HG03457 (cell line): ENCODE measurements around the gene PRSS2.
"Not testable (repeated sequence)": the region's sequence is repeated elsewhere in the genome, so short reads cannot be mapped to it uniquely, and the experiment has no call there.

Experiments used
- ATAC-seq: cut with Tn5 transposase; IDR thresholded peaks from one replicate; pipeline ENCODE4 v1.9.1; 2021; ENCODE audit warnings: moderate number of reproducible peaks; ENCODE audit not compliant: unreplicated experiment

The PRSS2 gene

GRCh38 chr7:142770661-142771352 is at the start of gene PRSS2:
Gene PRSS2, plus strand, starts transcription at chr7:142770970. Its CDS starts 13 bp downstream, at chr7:142770983.
- ATAC-seq, result no peak

- no peak for ATAC-seq
Observed at GRCh38 chr7:142720986-142721385, 49.8 kb upstream of the PRSS2 start.

- no peak for ATAC-seq
Observed at GRCh38 chr7:142722248-142722794, 48.4 kb upstream of the PRSS2 start.

GRCh38 chr7:142733271-142733670 is 37.5 kb upstream of the PRSS2 start:
- no peak for ATAC-seq

- peak; percentile 92 for ATAC-seq
Observed at GRCh38 chr7:142739923-142740492, 30.8 kb upstream of the PRSS2 start.

- no peak for ATAC-seq
Observed at GRCh38 chr7:142740786-142741185, 30.0 kb upstream of the PRSS2 start.

GRCh38 chr7:142741932-142742331 is 28.8 kb upstream of the PRSS2 start:
- not testable (repeated sequence) for ATAC-seq

GRCh38 chr7:142745091-142745635 is 25.6 kb upstream of the PRSS2 start:
- ATAC-seq, result no peak

- no peak for ATAC-seq
Observed at GRCh38 chr7:142745745-142746144, 25.0 kb upstream of the PRSS2 start.

GRCh38 chr7:142746264-142746663 is 24.5 kb upstream of the PRSS2 start:
- no peak for ATAC-seq

- not testable (repeated sequence) for ATAC-seq
Observed at GRCh38 chr7:142748410-142748809, 22.4 kb upstream of the PRSS2 start.

- ATAC-seq, result no peak
Observed at GRCh38 chr7:142749218-142749993, 21.4 kb upstream of the PRSS2 start, which contains the start of gene PRSS1. Gene PRSS1, plus strand, starts transcription at chr7:142749472. Its CDS starts 13 bp downstream, at chr7:142749485.

GRCh38 chr7:142750321-142750938 is 20.3 kb upstream of the PRSS2 start:
- ATAC-seq, result no peak

- not testable (repeated sequence) for ATAC-seq
Observed at GRCh38 chr7:142751526-142752175, 19.1 kb upstream of the PRSS2 start.

- ATAC-seq, result no peak
Observed at GRCh38 chr7:142752376-142753225, 18.2 kb upstream of the PRSS2 start.

- ATAC-seq, result no peak
Observed at GRCh38 chr7:142753366-142753765, 17.4 kb upstream of the PRSS2 start.

GRCh38 chr7:142753925-142754491 is 16.8 kb upstream of the PRSS2 start:
- not testable (repeated sequence) for ATAC-seq

- no peak for ATAC-seq
Observed at GRCh38 chr7:142754681-142755575, 15.8 kb upstream of the PRSS2 start.
